Subcutaneous abdominal adipose tissue (tissue), 5 donors: ENCODE results near the gene RNF213.
"Not testable (repeated sequence)": the region's sequence is repeated elsewhere in the genome, so short reads cannot be mapped to it uniquely, and the experiment has no call there.

Experiments
- H3K27ac ChIP-seq: one replicate; pipeline ENCODE4 v1.7.0; 2013; ENCODE audit warnings: low read depth, mild to moderate bottlenecking, inconsistent platforms, low read length, moderate library complexity
- H3K27me3 ChIP-seq, 5 donors: one replicate each; pipeline ENCODE4 v1.7.0; 2013; ENCODE audit warnings: low read length in 5 of 5, inconsistent platforms in 1 of 5; ENCODE audit not compliant: control insufficient read depth in 5 of 5, insufficient read depth in 4 of 5
- H3K36me3 ChIP-seq, 5 donors: one replicate each; pipeline ENCODE4 v1.7.0; 2013; ENCODE audit warnings: low read length in 5 of 5; ENCODE audit not compliant: control insufficient read depth in 5 of 5, insufficient read depth in 5 of 5
- H3K4me1 ChIP-seq, 5 donors: one replicate each; pipeline ENCODE4 v1.7.0; 2013; ENCODE audit warnings: low read length in 5 of 5, mild to moderate bottlenecking in 3 of 5, moderate library complexity in 1 of 5; ENCODE audit not compliant: control insufficient read depth in 5 of 5, insufficient read depth in 5 of 5
- H3K4me3 ChIP-seq, 5 donors: one replicate each; pipeline ENCODE4 v1.7.0; 2013; ENCODE audit warnings: low read length in 5 of 5, low read depth in 1 of 5
- H3K9ac ChIP-seq, 5 donors: one replicate each; pipeline ENCODE4 v1.7.0; 2013; ENCODE audit warnings: low read length in 5 of 5, mild to moderate bottlenecking in 4 of 5, moderate library complexity in 3 of 5
- H3K9me3 ChIP-seq, 5 donors: one replicate each; pipeline ENCODE4 v1.7.0; 2013; ENCODE audit warnings: low read length in 5 of 5; ENCODE audit not compliant: control insufficient read depth in 5 of 5
- donor health status: healthy.
- donor health status: healthy.
- donor health status: healthy.
- donor health status: healthy.
- donor health status: healthy.

The RNF213 gene

GRCh38 chr17:80393241-80393890 lies 132.7 kb downstream of the RNF213 start:
- Histone ChIP-seq H3K36me3 (peaks cover 2 to 74% (median 66%) of the 10 kb centered on the region in 5 donors), H3K9ac (no peak overlapping the region), H3K4me1 (peaks cover 0 to 16% (median 8%) of the 10 kb centered on the region in 5 donors), H3K27ac (peak overlapping the region; percentile 49), H3K27me3 (no peaks in the 10 kb centered on the region), H3K4me3 (no peak overlapping the region), H3K9me3 (no peaks in the 10 kb centered on the region)

DNA sequence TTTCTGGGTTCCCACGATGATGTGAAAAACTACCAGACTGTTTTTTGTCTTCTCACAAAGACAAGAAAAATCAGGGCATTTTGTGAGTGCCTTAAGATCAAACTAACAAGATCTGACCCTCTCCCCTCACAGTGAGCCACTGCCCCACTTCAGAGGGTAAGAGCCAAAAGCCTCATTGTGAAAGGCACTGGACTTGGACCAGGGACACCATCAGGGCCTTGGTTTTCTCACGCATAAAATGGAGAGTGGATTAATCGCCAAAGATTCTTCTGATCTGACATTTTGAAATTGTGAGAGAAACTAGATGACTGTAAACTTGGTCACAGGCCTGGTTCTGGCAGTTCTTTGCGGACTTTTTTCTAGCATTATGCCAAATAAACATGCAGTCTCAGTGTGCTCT lies 133.3 kb downstream of the RNF213 start:
- Histone ChIP-seq H3K9ac (peak overlapping the region in 1 of 5 donors; percentile 42), H3K36me3 (peaks cover 2 to 68% (median 60%) of the 10 kb centered on the region in 5 donors), H3K27ac (peak overlapping the region; percentile 49), H3K27me3 (no peaks in the 10 kb centered on the region), H3K4me3 (no peak overlapping the region), H3K4me1 (peaks cover 0 to 16% (median 8%) of the 10 kb centered on the region in 5 donors), H3K9me3 (no peaks in the 10 kb centered on the region)

DNA sequence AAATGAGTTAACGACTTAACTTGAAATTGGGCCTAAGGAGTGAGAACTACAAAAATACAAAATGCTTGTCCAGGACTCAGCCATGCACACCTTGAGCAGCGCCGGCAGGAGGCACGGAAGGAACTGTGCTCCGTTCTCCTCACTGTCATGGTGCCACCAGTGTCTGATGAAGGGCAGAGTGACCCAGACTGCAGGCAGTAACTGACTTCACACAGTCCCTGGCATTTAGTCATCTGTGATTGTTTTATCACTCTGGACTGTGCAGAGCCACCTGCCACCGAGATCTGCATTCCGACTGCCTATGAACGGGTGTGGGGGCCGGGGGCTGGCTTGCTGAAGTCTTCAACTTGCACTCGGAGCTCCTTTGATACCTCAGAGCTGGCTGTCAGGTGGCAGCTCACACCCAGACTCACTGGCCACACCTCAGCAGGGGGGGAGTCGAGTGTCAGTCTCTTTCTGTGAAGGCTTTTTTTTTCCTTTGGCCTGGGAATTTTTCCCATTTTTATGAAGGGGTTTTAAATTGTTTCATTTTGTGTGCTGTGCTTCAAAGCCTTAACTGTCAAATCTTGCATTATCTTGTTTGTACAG lies 134.1 kb downstream of the RNF213 start:
- Histone ChIP-seq H3K9ac (no peak overlapping the region), H3K9me3 (no peaks in the 10 kb centered on the region), H3K4me1 (peaks cover 0 to 16% (median 8%) of the 10 kb centered on the region in 5 donors), H3K36me3 (peaks cover 2 to 60% (median 52%) of the 10 kb centered on the region in 5 donors), H3K27me3 (no peaks in the 10 kb centered on the region), H3K4me3 (no peak overlapping the region), H3K27ac (no peak overlapping the region)

DNA sequence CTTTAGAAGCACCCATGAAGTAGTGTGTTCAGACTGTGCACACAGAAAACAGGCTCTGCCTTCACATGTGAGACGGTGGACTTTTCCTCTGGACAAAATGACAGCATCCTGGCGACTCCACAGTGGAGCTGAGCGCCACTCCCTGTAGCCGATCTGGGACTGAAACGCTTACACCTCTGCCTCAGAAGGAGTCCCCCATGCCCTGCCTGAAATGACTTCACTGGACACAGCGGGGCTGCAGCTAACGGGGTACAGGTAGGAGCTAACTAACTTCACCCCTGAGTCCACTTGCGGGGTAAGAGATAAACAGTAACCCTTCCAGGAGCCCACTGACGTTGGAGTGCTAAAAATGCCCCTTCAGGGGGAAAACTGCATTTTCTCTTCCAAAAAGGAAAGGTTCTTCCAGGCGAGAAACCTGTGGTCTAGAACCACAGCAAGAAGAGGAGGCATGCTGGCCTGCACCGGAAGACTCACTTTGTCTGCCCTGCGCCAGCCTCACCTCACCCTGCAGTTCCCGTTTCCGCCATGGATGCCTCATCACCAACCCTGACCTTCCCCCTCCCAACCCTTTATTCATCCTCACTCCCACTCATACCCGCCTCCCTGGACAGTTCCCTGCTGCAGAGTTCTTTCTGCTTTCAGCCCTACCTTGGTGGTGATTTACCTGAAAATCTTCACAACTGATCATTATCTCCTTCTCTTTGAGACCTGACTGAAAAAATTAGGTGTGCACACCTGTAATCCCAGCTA lies 134.9 kb downstream of the RNF213 start:
- H3K4me3 ChIP-seq, result no peak overlapping the region
- H3K36me3 ChIP-seq, result peaks cover 0 to 52% (median 44%) of the 10 kb centered on the region in 5 donors
- peaks cover 0 to 16% (median 8%) of the 10 kb centered on the region in 5 donors for H3K4me1 ChIP-seq
- H3K9me3 ChIP-seq, result no peaks in the 10 kb centered on the region
- no peaks in the 10 kb centered on the region for H3K27me3 ChIP-seq
- H3K9ac ChIP-seq, result no peak overlapping the region
- no peak overlapping the region for H3K27ac ChIP-seq

DNA sequence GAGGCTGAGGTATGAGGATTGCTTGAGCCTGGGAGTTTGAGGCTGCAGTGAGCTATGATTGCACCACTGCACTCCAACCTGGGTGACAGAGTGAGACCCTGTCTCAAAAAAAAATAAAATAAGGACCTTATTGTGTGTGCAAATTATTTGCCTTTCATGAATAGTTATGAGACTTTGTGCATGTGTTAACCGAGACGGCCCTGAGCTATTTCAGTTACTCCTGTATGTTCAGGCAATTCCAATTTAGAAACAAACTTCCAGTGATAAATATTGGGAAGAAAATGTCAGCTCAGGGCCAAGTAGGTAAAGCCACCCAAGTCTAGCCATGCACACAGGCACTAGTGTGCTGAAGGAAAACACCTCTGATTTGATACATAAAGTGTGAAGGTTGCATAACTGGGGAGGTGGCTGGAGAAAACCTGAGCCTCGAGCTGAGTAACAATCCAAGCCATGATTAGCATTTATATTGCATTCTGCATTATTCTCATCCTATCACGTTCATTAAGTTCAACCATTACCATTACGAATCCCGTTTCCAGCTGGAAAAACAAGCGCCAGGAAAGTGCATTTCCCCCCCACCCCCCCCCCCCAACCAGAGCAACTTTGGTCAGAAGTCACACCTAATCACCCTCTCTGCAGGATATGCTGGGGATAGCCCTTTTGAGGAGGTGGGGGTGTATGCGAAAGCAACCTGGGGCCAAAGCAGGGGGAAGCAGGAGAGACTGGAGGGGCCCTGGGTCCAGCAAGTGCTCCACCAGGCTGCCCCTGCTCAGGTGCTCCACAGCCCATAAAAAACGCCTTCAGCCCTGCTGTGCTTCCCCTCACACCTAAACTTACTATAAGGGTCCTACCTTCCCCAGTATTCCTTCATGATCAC lies 135.7 kb downstream of the RNF213 start:
- Histone ChIP-seq H3K4me3 (no peak overlapping the region), H3K4me1 (peaks cover 0 to 16% (median 12%) of the 10 kb centered on the region in 5 donors), H3K9ac (no peak overlapping the region), H3K27ac (no peak overlapping the region), H3K27me3 (no peaks in the 10 kb centered on the region), H3K36me3 (peaks cover 0 to 44% (median 37%) of the 10 kb centered on the region in 5 donors), H3K9me3 (no peaks in the 10 kb centered on the region)

GRCh38 chr17:80397034-80397387 lies 136.4 kb downstream of the RNF213 start:
- Histone ChIP-seq H3K9me3 (no peaks in the 10 kb centered on the region), H3K27ac (no peak overlapping the region), H3K36me3 (peaks cover 0 to 38% (median 33%) of the 10 kb centered on the region in 5 donors), H3K9ac (no peak overlapping the region), H3K4me3 (no peak overlapping the region), H3K27me3 (no peaks in the 10 kb centered on the region), H3K4me1 (peaks cover 0 to 17% (median 12%) of the 10 kb centered on the region in 5 donors)

GRCh38 chr17:80397686-80398085 lies 137.0 kb downstream of the RNF213 start:
- Histone ChIP-seq H3K27ac (no peak overlapping the region), H3K4me3 (no peak overlapping the region), H3K9ac (no peak overlapping the region), H3K4me1 (peaks cover 0 to 17% (median 12%) of the 10 kb centered on the region in 5 donors), H3K36me3 (peaks cover 0 to 33% (median 29%) of the 10 kb centered on the region in 5 donors), H3K9me3 (no peaks in the 10 kb centered on the region), H3K27me3 (no peaks in the 10 kb centered on the region)

GRCh38 chr17:80401086-80401485 lies 140.4 kb downstream of the RNF213 start:
- H3K4me3 ChIP-seq, result peak overlapping the region in 1 of 5 donors; percentile 15
- not testable (repeated sequence) for H3K27ac ChIP-seq, H3K27me3 ChIP-seq, H3K4me1 ChIP-seq, H3K36me3 ChIP-seq, H3K9me3 ChIP-seq
- H3K9ac ChIP-seq, result peak overlapping the region in 1 of 5 donors; percentile 10

DNA sequence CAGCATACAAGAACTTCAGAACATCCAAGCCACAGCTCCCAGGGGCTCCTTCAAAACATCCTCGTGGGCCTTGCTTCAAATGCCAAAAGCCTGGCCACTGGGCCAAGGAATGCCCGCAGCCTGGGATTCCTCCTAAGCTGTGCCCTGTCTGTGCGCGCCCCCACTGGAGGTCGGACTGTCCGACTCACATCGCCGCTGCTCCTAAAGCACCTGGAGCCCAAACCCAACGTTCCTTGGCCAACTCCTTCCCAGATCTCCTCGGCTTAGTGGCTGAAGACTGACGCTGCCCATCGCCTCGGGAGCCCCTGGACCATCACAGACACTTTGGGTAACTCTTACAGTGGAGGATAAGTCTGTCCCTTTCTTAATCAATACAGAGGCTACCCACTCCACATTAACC lies 141.4 kb downstream of the RNF213 start:
- H3K4me3 ChIP-seq, H3K27me3 ChIP-seq, H3K36me3 ChIP-seq, H3K9ac ChIP-seq, H3K9me3 ChIP-seq, H3K27ac ChIP-seq, H3K4me1 ChIP-seq: not testable (repeated sequence)
